BLaER1 treated with 17β-estradiol and CSF1 and Interleukin-3, amounts not matched to agents 10 nM and 100 nM (cell line): ENCODE data around the gene SLC37A4.

Experiments
- H3K27ac ChIP-seq, 11 experiments: shearing (Covaris generic); formaldehyde crosslinking; 2 replicates each; pipeline ENCODE4 v1.8.1; 2022
- H3K27me3 ChIP-seq, 11 experiments: shearing (Covaris generic); formaldehyde crosslinking; 2 replicates each; pipeline ENCODE4 v1.8.1; 2022
- H3K36me3 ChIP-seq, 11 experiments: shearing (Covaris generic); formaldehyde crosslinking; 2 replicates each; pipeline ENCODE4 v1.8.1; 2022
- H3K4me1 ChIP-seq, 10 experiments: shearing (Covaris generic); formaldehyde crosslinking; 2 replicates each; pipeline ENCODE4 v1.8.1; 2022
- H3K4me2 ChIP-seq, 11 experiments: shearing (Covaris generic); formaldehyde crosslinking; 2 replicates each; pipeline ENCODE4 v1.8.1; 2022
- H3K4me3 ChIP-seq, 10 experiments: shearing (Covaris generic); formaldehyde crosslinking; 2 replicates each; pipeline ENCODE4 v1.8.1; 2022
- H3K9ac ChIP-seq, 11 experiments: shearing (Covaris generic); formaldehyde crosslinking; 2 replicates each; pipeline ENCODE4 v1.8.1; 2022
- H3K9me3 ChIP-seq, 11 experiments: shearing (Covaris generic); formaldehyde crosslinking; replicated peaks in 1 of 11; 2 replicates each; pipeline ENCODE4 v1.8.1; 2022
- H4K20me1 ChIP-seq, 11 experiments: shearing (Covaris generic); formaldehyde crosslinking; 2 replicates each; pipeline ENCODE4 v1.8.1; 2022
- Cebpa-rat ChIP-seq, 11 experiments: shearing (Covaris generic); IDR thresholded peaks; 2 replicates each; pipeline ENCODE4 v1.8.1; 2022

The SLC37A4 gene

DNA sequence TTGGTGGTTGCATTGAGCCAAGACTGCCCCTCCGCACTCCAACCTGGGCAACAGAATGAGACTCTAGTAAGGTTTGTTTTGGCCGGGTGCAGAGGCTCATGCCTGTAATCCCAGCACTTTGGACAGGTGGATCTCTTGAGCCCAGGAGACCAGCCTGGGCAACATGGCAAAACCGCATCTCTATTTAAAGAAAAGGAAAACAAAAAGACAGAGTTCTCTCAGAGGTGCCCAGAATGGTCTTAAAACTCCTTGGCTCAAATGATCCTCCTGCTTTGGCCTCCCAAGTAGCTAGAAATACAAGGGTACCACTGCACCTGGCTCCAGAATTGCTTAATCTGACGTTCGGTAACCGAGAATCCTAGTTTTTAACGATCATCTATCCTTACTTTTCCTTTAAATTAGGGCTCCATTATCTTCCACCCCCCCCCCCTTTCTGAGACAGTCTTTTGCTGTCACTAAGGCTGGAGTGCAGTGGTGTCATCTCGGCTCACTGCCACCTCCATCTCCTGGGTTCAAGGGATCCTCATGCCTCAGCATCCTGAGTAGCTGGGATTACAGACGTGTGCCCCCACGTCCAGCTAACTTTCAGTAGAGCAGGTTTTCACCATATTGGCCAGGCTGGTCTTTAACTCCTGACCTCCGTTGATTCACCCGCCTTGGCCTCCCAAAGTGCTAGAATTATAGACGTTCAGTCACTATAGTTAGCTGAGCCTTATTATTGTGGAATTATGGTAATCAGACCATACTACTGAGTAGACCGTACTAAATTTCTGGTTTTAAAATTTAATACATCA is 14.3 kb downstream of the SLC37A4 start:
- H3K27me3 ChIP-seq = no peaks in the 10 kb centered on the region
- H4K20me1 ChIP-seq = peaks cover 27 to 81% (median 65%) of the 10 kb centered on the region in 11 experiments; a peak in 20 of 22 replicates
- H3K4me2 ChIP-seq = peak overlapping the region; percentile 77 to 97 (median 90)
- peak overlapping the region; percentile 80 to 98 (median 95) for H3K4me3 ChIP-seq
- H3K36me3 ChIP-seq = peaks cover 51 to 78% (median 67%) of the 10 kb centered on the region in 11 experiments
- peak overlapping the region; percentile 89 to 99 (median 95) for H3K9ac ChIP-seq
- peak overlapping the region in 8 of 11 experiments; percentile 84 to 98 (median 94); a peak in 12 of 22 replicates for H3K27ac ChIP-seq
- H3K9me3 ChIP-seq = no peaks in the 10 kb centered on the region
- TF ChIP-seq Cebpa-rat (IDR thresholded peaks at IDR 0.05) = no peak
- peaks cover 35 to 43% (median 38%) of the 10 kb centered on the region in 10 experiments for H3K4me1 ChIP-seq

GRCh38 chr11:119015054-119015611 is 15.5 kb downstream of the SLC37A4 start:
- H3K27me3 ChIP-seq = no peaks in the 10 kb centered on the region
- no peaks in the 10 kb centered on the region for H3K9me3 ChIP-seq
- no peak overlapping the region for H3K27ac ChIP-seq
- H3K9ac ChIP-seq = no peak overlapping the region
- H3K4me2 ChIP-seq = peak overlapping the region in 6 of 11 experiments; percentile 22 to 97 (median 88); a peak in 8 of 22 replicates
- peaks cover 27 to 78% (median 61%) of the 10 kb centered on the region in 11 experiments; a peak in 20 of 22 replicates for H4K20me1 ChIP-seq
- H3K4me3 ChIP-seq = no peak overlapping the region; a peak in 1 of 20 replicates
- peaks cover 58 to 78% (median 69%) of the 10 kb centered on the region in 11 experiments for H3K36me3 ChIP-seq
- no peak for TF ChIP-seq Cebpa-rat (IDR thresholded peaks at IDR 0.05)
- H3K4me1 ChIP-seq = peaks cover 22 to 31% (median 25%) of the 10 kb centered on the region in 10 experiments

DNA sequence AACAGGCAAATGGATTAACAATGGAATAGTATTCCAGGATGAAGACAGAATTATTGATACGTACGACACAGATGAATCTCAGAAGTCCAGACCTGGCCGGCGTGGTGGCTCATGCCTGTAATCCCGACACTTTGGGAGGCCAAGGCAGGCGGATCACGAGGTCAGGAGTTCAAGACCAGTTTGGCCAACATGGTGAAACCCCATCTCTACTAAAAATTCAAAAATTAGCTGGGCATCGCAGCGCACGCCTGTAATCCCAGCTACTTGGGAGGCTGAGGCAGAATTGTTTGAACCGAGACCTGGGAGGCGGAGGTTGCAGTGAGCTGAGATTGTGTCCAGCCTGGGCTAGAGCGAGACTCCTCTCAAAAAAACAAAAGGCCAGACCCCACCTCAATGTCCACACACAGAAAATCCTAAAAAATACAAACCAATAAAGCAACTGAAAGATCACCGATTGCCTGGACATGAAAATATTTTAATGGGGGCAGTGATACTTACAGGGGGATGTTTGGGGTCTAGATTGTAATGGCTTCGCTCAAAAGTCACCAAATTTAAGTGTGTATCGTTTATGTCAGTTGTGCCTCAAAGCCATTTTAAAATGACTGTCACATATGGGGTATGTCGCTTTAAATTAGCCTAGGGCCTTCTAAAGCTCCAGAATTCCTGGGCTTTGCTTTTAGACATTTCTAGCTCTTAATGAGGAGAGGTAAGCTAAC is 16.3 kb downstream of the SLC37A4 start:
- H3K27ac ChIP-seq = no peak overlapping the region
- H3K36me3 ChIP-seq = peaks cover 65 to 85% (median 76%) of the 10 kb centered on the region in 11 experiments
- H3K4me1 ChIP-seq = peaks cover 16 to 25% (median 18%) of the 10 kb centered on the region in 10 experiments
- no peak for TF ChIP-seq Cebpa-rat (IDR thresholded peaks at IDR 0.05)
- no peaks in the 10 kb centered on the region for H3K9me3 ChIP-seq
- peaks cover 27 to 75% (median 56%) of the 10 kb centered on the region in 11 experiments; a peak in 20 of 22 replicates for H4K20me1 ChIP-seq
- no peaks in the 10 kb centered on the region for H3K27me3 ChIP-seq
- H3K4me2 ChIP-seq = no peak overlapping the region
- no peak overlapping the region for H3K4me3 ChIP-seq
- H3K9ac ChIP-seq = no peak overlapping the region; a peak in 2 of 22 replicates

DNA sequence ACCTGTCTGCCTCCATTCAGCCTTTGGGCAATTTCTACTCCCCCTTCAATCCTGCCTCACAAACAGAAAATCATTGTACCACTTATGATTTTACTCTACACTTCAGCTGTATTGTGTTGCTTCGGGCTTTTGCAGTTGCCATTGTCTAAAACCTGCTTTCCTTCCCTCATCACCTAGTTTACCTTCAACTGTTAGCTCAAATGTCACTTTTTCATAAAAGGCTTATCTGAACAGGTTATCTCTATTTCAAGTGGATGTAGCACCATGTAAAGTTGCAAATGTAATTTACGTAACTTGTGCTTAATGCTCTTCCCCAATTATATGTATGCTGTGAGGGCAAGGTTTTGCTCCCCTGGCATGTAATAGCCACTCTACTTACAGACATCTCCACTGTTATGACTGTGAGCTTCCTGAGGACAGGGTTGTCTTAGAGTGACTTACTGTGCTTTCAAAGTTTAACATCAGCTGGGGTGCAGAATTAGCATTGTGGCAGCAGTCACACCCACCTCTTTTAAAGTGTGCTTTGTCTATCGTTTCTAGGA is 18.0 kb downstream of the SLC37A4 start:
- no peaks in the 10 kb centered on the region for H3K9me3 ChIP-seq
- peaks cover 16 to 25% (median 17%) of the 10 kb centered on the region in 10 experiments for H3K4me1 ChIP-seq
- H4K20me1 ChIP-seq = peaks cover 27 to 68% (median 55%) of the 10 kb centered on the region in 11 experiments; a peak in 20 of 22 replicates
- TF ChIP-seq Cebpa-rat (IDR thresholded peaks at IDR 0.05) = no peak
- no peaks in the 10 kb centered on the region for H3K27me3 ChIP-seq
- peaks cover 79 to 100% (median 89%) of the 10 kb centered on the region in 11 experiments for H3K36me3 ChIP-seq
- no peak overlapping the region for H3K4me3 ChIP-seq
- no peak overlapping the region for H3K27ac ChIP-seq
- H3K9ac ChIP-seq = peak overlapping the region in 2 of 11 experiments; percentile 5 to 8; a peak in 1 of 22 replicates
- H3K4me2 ChIP-seq = no peak overlapping the region

- Histone ChIP-seq H3K9ac (no peak overlapping the region), H3K4me2 (no peak overlapping the region), H4K20me1 (peaks cover 24 to 60% (median 52%) of the 10 kb centered on the region in 11 experiments; a peak in 20 of 22 replicates), H3K27ac (no peak overlapping the region), H3K27me3 (no peaks in the 10 kb centered on the region), H3K9me3 (no peaks in the 10 kb centered on the region), H3K36me3 (peaks cover 81 to 100% (median 92%) of the 10 kb centered on the region in 11 experiments), H3K4me1 (peaks cover 10 to 19% (median 12%) of the 10 kb centered on the region in 10 experiments), H3K4me3 (no peak overlapping the region)
- TF ChIP-seq Cebpa-rat (IDR thresholded peaks at IDR 0.05) = no peak
These were observed 19.1 kb downstream of the SLC37A4 start for GRCh38 chr11:119011476-119012053.

- no peaks in the 10 kb centered on the region for H3K9me3 ChIP-seq
- no peak for TF ChIP-seq Cebpa-rat (IDR thresholded peaks at IDR 0.05)
- no peak overlapping the region for H3K27ac ChIP-seq
- no peak overlapping the region for H3K9ac ChIP-seq
- peaks cover 83 to 100% (median 91%) of the 10 kb centered on the region in 11 experiments for H3K36me3 ChIP-seq
- H3K4me1 ChIP-seq = no peaks in the 10 kb centered on the region
- H3K27me3 ChIP-seq = no peaks in the 10 kb centered on the region
- H3K4me2 ChIP-seq = no peak overlapping the region
- peaks cover 0 to 16% (median 7%) of the 10 kb centered on the region in 11 experiments; a peak in 9 of 22 replicates for H4K20me1 ChIP-seq
- no peak overlapping the region for H3K4me3 ChIP-seq
These were observed 24.0 kb downstream of the SLC37A4 start for GRCh38 chr11:119006656-119007055.

DNA sequence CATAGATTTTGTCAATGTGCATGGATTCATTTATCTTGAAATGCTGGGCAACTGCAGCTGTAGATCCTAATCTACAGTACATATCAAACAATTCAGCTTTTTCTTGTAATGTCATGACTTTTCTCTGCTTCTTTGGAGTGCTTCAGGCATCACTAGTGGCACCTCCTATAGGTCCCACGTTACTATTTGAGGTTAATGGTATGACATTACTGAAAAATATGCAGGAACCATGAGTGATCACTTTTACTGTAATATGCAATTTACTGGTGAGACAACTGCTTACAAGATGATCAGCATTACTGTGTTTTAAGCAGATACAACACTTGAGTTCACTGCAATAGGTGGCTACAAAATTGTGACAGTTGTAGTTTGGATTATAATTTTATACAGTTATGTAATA is 29.8 kb downstream of the SLC37A4 start:
- no peak overlapping the region for H3K4me2 ChIP-seq
- H3K4me3 ChIP-seq = no peak overlapping the region
- no peak overlapping the region; a peak in 2 of 22 replicates for H3K9ac ChIP-seq
- H4K20me1 ChIP-seq = no peaks in the 10 kb centered on the region; a peak in 2 of 22 replicates
- H3K27me3 ChIP-seq = no peaks in the 10 kb centered on the region
- no peak overlapping the region for H3K27ac ChIP-seq
- peaks cover 58 to 70% (median 67%) of the 10 kb centered on the region in 11 experiments for H3K36me3 ChIP-seq
- H3K9me3 ChIP-seq = no peaks in the 10 kb centered on the region
- no peak for TF ChIP-seq Cebpa-rat (IDR thresholded peaks at IDR 0.05)
- H3K4me1 ChIP-seq = peaks cover 25 to 33% (median 28%) of the 10 kb centered on the region in 10 experiments

GRCh38 chr11:118998822-118999221 is 31.9 kb downstream of the SLC37A4 start:
- H3K27ac ChIP-seq = peak overlapping the region in 7 of 11 experiments; percentile 72 to 82 (median 79); a peak in 11 of 22 replicates
- H3K27me3 ChIP-seq = no peaks in the 10 kb centered on the region
- H3K9ac ChIP-seq = peak overlapping the region; percentile 76 to 87 (median 84)
- peak overlapping the region; percentile 90 to 99 (median 96) for H3K4me2 ChIP-seq
- TF ChIP-seq Cebpa-rat (IDR thresholded peaks at IDR 0.05) = no peak
- no peaks in the 10 kb centered on the region; a peak in 1 of 22 replicates for H4K20me1 ChIP-seq
- peaks cover 0 to 7% (median 0%) of the 10 kb centered on the region in 11 experiments; a peak in 2 of 22 replicates for H3K9me3 ChIP-seq
- H3K4me1 ChIP-seq = peaks cover 25 to 36% (median 29%) of the 10 kb centered on the region in 10 experiments
- peaks cover 40 to 55% (median 49%) of the 10 kb centered on the region in 11 experiments for H3K36me3 ChIP-seq
- H3K4me3 ChIP-seq = peak overlapping the region; percentile 76 to 94 (median 83)
